ENCODE measurements around the gene IGIP. TPM values are rescaled to one million over a fixed set of nuclear protein-coding genes. Genes with fewer than 3 reads are reported as not detected.

IGIP gene
- total RNA-seq, 1 experiment from 2014 or later, result 2.5 TPM

- CTCF ChIA-PET, result interaction anchor here (1.2 kb wide), 1 partner anchor 87 kb away, joined by 3 read pairs; no protein-coding TSS in a partner anchor
- H3K9me3 ChIP-seq (ENCODE audit: low read depth, low read length, poor library complexity, severe bottlenecking), result no peaks in the 10 kb centered on the region
- no TSS peak for BruUV-seq (replicated peaks)
- H3K36me3 ChIP-seq (ENCODE audit: insufficient read depth, low read length, poor library complexity, severe bottlenecking), result no peaks in the 10 kb centered on the region
- no peak overlapping the region for H3K27ac ChIP-seq (ENCODE audit: low read depth, low read length, poor library complexity, severe bottlenecking)
- intact Hi-C loops (cut with micrococcal nuclease; ENCODE audit: unreplicated experiment), result loop anchor here (10.0 kb wide), 1 partner anchor 194 kb away; no protein-coding TSS in a partner anchor
- H3K4me1 ChIP-seq (ENCODE audit: insufficient read depth, low read length, poor library complexity, severe bottlenecking), result peaks cover 6% of the 10 kb centered on the region
- H3K4me3 ChIP-seq (ENCODE audit: low read depth, low read length, poor library complexity, severe bottlenecking), result no peak overlapping the region
- no peaks in the 10 kb centered on the region for H3K27me3 ChIP-seq (replicated peaks; ENCODE audit: insufficient read depth, low read depth, low read length, poor library complexity)
- POLR2A ChIA-PET (ENCODE audit: low non-redundant PET), result interaction anchor here (0.5 kb wide), 1 partner anchor 189 kb away, joined by 3 read pairs; no protein-coding TSS in a partner anchor
- no peak for TF ChIP-seq CTCF (conservative IDR thresholded peaks at IDR 0.05; ENCODE audit: low read depth, low read length)
- no peak for TF ChIP-seq EZH2 (IDR thresholded peaks at IDR 0.05; ENCODE audit: borderline replicate concordance, low read depth, low read length, poor library complexity, severe bottlenecking)
- DNase-seq (ENCODE audit: low spot score), result no peak
These were observed 33.5 kb downstream of the IGIP start for GRCh38 chr5:140159014-140159927.

GRCh38 chr5:140162275-140162674 is 36.5 kb downstream of the IGIP start:
- H3K4me3 ChIP-seq (ENCODE audit: low read depth, low read length, poor library complexity, severe bottlenecking), result no peak overlapping the region
- BruUV-seq (replicated peaks), result no TSS peak
- no peaks in the 10 kb centered on the region for H3K27me3 ChIP-seq (replicated peaks; ENCODE audit: insufficient read depth, low read depth, low read length, poor library complexity)
- H3K9me3 ChIP-seq (ENCODE audit: low read depth, low read length, poor library complexity, severe bottlenecking), result no peaks in the 10 kb centered on the region
- no peak for DNase-seq (ENCODE audit: low spot score)
- POLR2A ChIA-PET (ENCODE audit: low non-redundant PET), result no interaction called here
- H3K4me1 ChIP-seq (ENCODE audit: insufficient read depth, low read length, poor library complexity, severe bottlenecking), result no peaks in the 10 kb centered on the region
- TF ChIP-seq CTCF (conservative IDR thresholded peaks at IDR 0.05; ENCODE audit: low read depth, low read length) (no peak), EZH2 (IDR thresholded peaks at IDR 0.05; ENCODE audit: borderline replicate concordance, low read depth, low read length, poor library complexity, severe bottlenecking) (no peak)
- CTCF ChIA-PET, result no interaction called here
- H3K36me3 ChIP-seq (ENCODE audit: insufficient read depth, low read length, poor library complexity, severe bottlenecking), result no peaks in the 10 kb centered on the region
- H3K27ac ChIP-seq (ENCODE audit: low read depth, low read length, poor library complexity, severe bottlenecking), result no peak overlapping the region
- intact Hi-C loops (cut with micrococcal nuclease; ENCODE audit: unreplicated experiment), result no loop called here

- no peak for DNase-seq (ENCODE audit: low spot score)
- no peak overlapping the region for H3K27ac ChIP-seq (ENCODE audit: low read depth, low read length, poor library complexity, severe bottlenecking)
- ChIA-PET POLR2A (ENCODE audit: low non-redundant PET) (no interaction called here), CTCF (no interaction called here)
- H3K36me3 ChIP-seq (ENCODE audit: insufficient read depth, low read length, poor library complexity, severe bottlenecking), result no peaks in the 10 kb centered on the region
- intact Hi-C loops (cut with micrococcal nuclease; ENCODE audit: unreplicated experiment), result no loop called here
- TF ChIP-seq CTCF (conservative IDR thresholded peaks at IDR 0.05; ENCODE audit: low read depth, low read length) (no peak), EZH2 (IDR thresholded peaks at IDR 0.05; ENCODE audit: borderline replicate concordance, low read depth, low read length, poor library complexity, severe bottlenecking) (no peak)
- no peak overlapping the region for H3K4me3 ChIP-seq (ENCODE audit: low read depth, low read length, poor library complexity, severe bottlenecking)
- H3K9me3 ChIP-seq (ENCODE audit: low read depth, low read length, poor library complexity, severe bottlenecking), result no peaks in the 10 kb centered on the region
- H3K27me3 ChIP-seq (replicated peaks; ENCODE audit: insufficient read depth, low read depth, low read length, poor library complexity), result no peaks in the 10 kb centered on the region
- BruUV-seq (replicated peaks), result no TSS peak
- no peaks in the 10 kb centered on the region for H3K4me1 ChIP-seq (ENCODE audit: insufficient read depth, low read length, poor library complexity, severe bottlenecking)
These were observed 37.0 kb downstream of the IGIP start for GRCh38 chr5:140162781-140163180.
